H9 (cell line): ENCODE results near the gene PIK3R4. TPM values are rescaled to one million over a fixed set of nuclear protein-coding genes. Genes with fewer than 3 reads are reported as not detected.

ENCODE experiments used
- DNase-seq: peaks from one replicate; pipeline ENCODE4 v3.0.0-alpha.2; 2017
- H2AFZ ChIP-seq: one replicate; pipeline ENCODE4 v1.6.1; 2013; ENCODE audit warnings: mild to moderate bottlenecking, low read length, control low read depth, moderate library complexity
- H2AK5ac ChIP-seq: 2 replicates; pipeline ENCODE4 v1.6.1; 2013; ENCODE audit warnings: low read length, control low read depth, mixed read lengths; ENCODE audit not compliant: insufficient read length
- H2BK120ac ChIP-seq: one replicate; pipeline ENCODE4 v1.6.1; 2013; ENCODE audit warnings: low read depth, mild to moderate bottlenecking, low read length, control low read depth, inconsistent platforms; ENCODE audit not compliant: poor library complexity, severe bottlenecking
- H2BK12ac ChIP-seq: 2 replicates; pipeline ENCODE4 v1.6.1; 2013; ENCODE audit warnings: low read length, control low read depth, mixed read lengths, low read depth; ENCODE audit not compliant: insufficient read length
- H2BK15ac ChIP-seq: 2 replicates; pipeline ENCODE4 v1.6.1; 2013; ENCODE audit warnings: low read depth, low read length, control low read depth
- H2BK20ac ChIP-seq: one replicate; pipeline ENCODE4 v1.6.1; 2013; ENCODE audit warnings: low read depth, mild to moderate bottlenecking, low read length, control low read depth, inconsistent platforms; ENCODE audit not compliant: poor library complexity, severe bottlenecking
- H2BK5ac ChIP-seq: 2 replicates; pipeline ENCODE4 v1.6.1; 2013; ENCODE audit warnings: low read length, control low read depth, mixed read lengths; ENCODE audit not compliant: insufficient read length
- H3K14ac ChIP-seq: 2 replicates; pipeline ENCODE4 v1.6.1; 2013; ENCODE audit warnings: low read length, control low read depth; ENCODE audit not compliant: insufficient read depth
- H3K18ac ChIP-seq: 2 replicates; pipeline ENCODE4 v1.6.1; 2013; ENCODE audit warnings: low read depth, mild to moderate bottlenecking, mixed read lengths, low read length, control low read depth; ENCODE audit not compliant: insufficient read length
- H3K23ac ChIP-seq: 2 replicates; pipeline ENCODE4 v1.6.1; 2013; ENCODE audit warnings: low read length, control low read depth, mixed read lengths, low read depth; ENCODE audit not compliant: insufficient read length
- H3K23me2 ChIP-seq: 2 replicates; pipeline ENCODE4 v1.6.1; 2013; ENCODE audit warnings: low read depth, mild to moderate bottlenecking, mixed read lengths, low read length, control low read depth; ENCODE audit not compliant: insufficient read length, poor library complexity, severe bottlenecking
- H3K27ac ChIP-seq: 2 replicates; pipeline ENCODE4 v1.5.1; 2013; ENCODE audit warnings: low read length, control low read depth, mixed read lengths, low read depth; ENCODE audit not compliant: insufficient read length
- H3K27me3 ChIP-seq: 2 replicates; pipeline ENCODE4 v1.6.1; 2013; ENCODE audit warnings: low read length, control low read depth, inconsistent platforms; ENCODE audit not compliant: insufficient read depth
- H3K4ac ChIP-seq: 2 replicates; pipeline ENCODE4 v1.6.1; 2013; ENCODE audit warnings: low read depth, mild to moderate bottlenecking, control low read depth, inconsistent platforms, low read length, moderate library complexity
- H3K4me1 ChIP-seq: 2 replicates; pipeline ENCODE4 v1.6.1; 2013; ENCODE audit warnings: low read length, control low read depth, inconsistent platforms; ENCODE audit not compliant: insufficient read depth
- H3K4me2 ChIP-seq: 2 replicates; pipeline ENCODE4 v1.6.1; 2013; ENCODE audit warnings: low read length, control low read depth, mixed read lengths; ENCODE audit not compliant: insufficient read length, insufficient read depth
- H3K56ac ChIP-seq: 2 replicates; pipeline ENCODE4 v1.6.1; 2013; ENCODE audit warnings: low read depth, mild to moderate bottlenecking, mixed read lengths, low read length, control low read depth; ENCODE audit not compliant: insufficient read length
- H3K79me1 ChIP-seq: 2 replicates; pipeline ENCODE4 v1.6.1; 2013; ENCODE audit warnings: low read depth, mild to moderate bottlenecking, moderate library complexity, low read length, control low read depth, inconsistent platforms; ENCODE audit not compliant: insufficient read depth, poor library complexity, severe bottlenecking
- H3K79me2 ChIP-seq: 2 replicates; pipeline ENCODE4 v1.6.1; 2013; ENCODE audit warnings: low read length, control low read depth, inconsistent platforms; ENCODE audit not compliant: insufficient read depth
- H3K9ac ChIP-seq: 2 replicates; pipeline ENCODE4 v1.6.1; 2013; ENCODE audit warnings: low read length, control low read depth, mixed read lengths; ENCODE audit not compliant: insufficient read length; ENCODE audit errors: extremely low read depth
- H3K9me3 ChIP-seq: one replicate; pipeline ENCODE4 v1.6.1; 2013; ENCODE audit warnings: low read depth, low read length, inconsistent platforms; ENCODE audit not compliant: control insufficient read depth
- H3T11ph ChIP-seq: one replicate; pipeline ENCODE4 v1.6.1; 2013; ENCODE audit warnings: mild to moderate bottlenecking, low read length, control low read depth, inconsistent platforms
- H4K20me1 ChIP-seq: one replicate; pipeline ENCODE4 v1.6.1; 2013; ENCODE audit not compliant: control insufficient read depth, insufficient read length, insufficient read depth
- H4K5ac ChIP-seq: 2 replicates; pipeline ENCODE4 v1.6.1; 2013; ENCODE audit warnings: low read depth, mild to moderate bottlenecking, mixed read lengths, low read length, control low read depth; ENCODE audit not compliant: insufficient read length
- H4K8ac ChIP-seq: replicated peaks from 2 replicates; pipeline ENCODE4 v1.6.1; 2013; ENCODE audit warnings: low read length, control low read depth, mixed read lengths, low read depth; ENCODE audit not compliant: insufficient read length
- H4K91ac ChIP-seq: 2 replicates; pipeline ENCODE4 v1.6.1; 2013; ENCODE audit warnings: low read depth, mild to moderate bottlenecking, moderate library complexity, mixed read lengths, low read length, control low read depth; ENCODE audit not compliant: insufficient read length
- H3K27ac Mint-ChIP-seq, 3 experiments: 2 replicates in 2 of 3; 3 replicates in 1 of 3; pipeline ENCODE4 v1.8.0; 2020 to 2021; ENCODE audit warnings: mixed read lengths in 3 of 3, mild to moderate bottlenecking in 1 of 3, moderate library complexity in 1 of 3
- H3K27me3 Mint-ChIP-seq: 2 replicates; pipeline ENCODE4 v1.8.0; 2021; ENCODE audit warnings: low read depth, mild to moderate bottlenecking, moderate library complexity, mixed read lengths
- H3K36me3 Mint-ChIP-seq, 3 experiments: 2 replicates in 2 of 3; 3 replicates in 1 of 3; pipeline ENCODE4 v1.8.0; 2020 to 2021; ENCODE audit warnings: low read depth in 3 of 3, mixed read lengths in 3 of 3; ENCODE audit not compliant: insufficient read depth in 1 of 3
- H3K4me1 Mint-ChIP-seq, 2 experiments: 2 replicates each; pipeline ENCODE4 v1.8.0; 2020; ENCODE audit warnings: mixed read lengths in 2 of 2
- H3K4me3 Mint-ChIP-seq, 2 experiments: 2 replicates in 1 of 2; 3 replicates in 1 of 2; pipeline ENCODE4 v1.8.0; 2020 to 2021; ENCODE audit warnings: mild to moderate bottlenecking in 2 of 2, mixed read lengths in 2 of 2, moderate library complexity in 1 of 2
- H3K9me3 Mint-ChIP-seq, 2 experiments: 2 replicates in 1 of 2; 3 replicates in 1 of 2; pipeline ENCODE4 v1.8.0; 2020; ENCODE audit warnings: mild to moderate bottlenecking in 2 of 2, mixed read lengths in 2 of 2, moderate library complexity in 1 of 2
- CTCF ChIP-seq: fragments of 200-600 bp; sonication (generic); conservative IDR thresholded peaks from 3 replicates; pipeline ENCODE4 v1.8.0; 2021; ENCODE audit warnings: antibody characterized with exemption, mild to moderate bottlenecking
- WGBS: extraction: QIAGEN DNeasy Blood & Tissue Kit; methylation state at CpG from one replicate; pipeline ENCODE4 v1.1.7; 2013; ENCODE audit warnings: missing lambda C conversion rate, low lambda C conversion rate, mixed read lengths; ENCODE audit not compliant: insufficient read length; ENCODE audit errors: extremely low coverage; 5-methylcytosine and 5-hydroxymethylcytosine counted together
- total RNA-seq: library from RNA; stranded (reverse); gene quantifications from 2 replicates; pipeline ENCODE4 v1.2.1, GENCODE V29; 2021

The PIK3R4 gene
- total RNA-seq, 1 experiment from 2014 or later: 28.6 TPM

GRCh38 chr3:130693314-130693713 is 53.3 kb downstream of the PIK3R4 start:
- peaks cover 0 to 24% (median 23%) of the 10 kb centered on the region in 3 experiments; a peak in 6 of 7 replicates for H3K36me3 Mint-ChIP-seq
- Histone ChIP-seq H4K91ac (no peak overlapping the region), H3K18ac (no peak overlapping the region), H3T11ph (no peak overlapping the region), H3K56ac (no peak overlapping the region), H3K14ac (no peak overlapping the region), H4K8ac (no peak overlapping the region), H2BK20ac (no peak overlapping the region), H2BK12ac (no peak overlapping the region), H3K4ac (no peak overlapping the region), H2BK5ac (no peak overlapping the region), H3K4me2 (no peak overlapping the region), H2BK15ac (no peak overlapping the region), H3K23ac (no peak overlapping the region), H2BK120ac (no peak overlapping the region), H4K20me1 (no peaks in the 10 kb centered on the region), H2AFZ (no peak overlapping the region), H3K23me2 (no peaks in the 10 kb centered on the region), H3K9me3 (no peaks in the 10 kb centered on the region), H3K9ac (no peak overlapping the region), H3K4me1 (no peaks in the 10 kb centered on the region), H3K79me2 (no peaks in the 10 kb centered on the region), H4K5ac (no peak overlapping the region), H3K27me3 (no peaks in the 10 kb centered on the region), H3K27ac (no peak overlapping the region), H3K79me1 (no peaks in the 10 kb centered on the region), H2AK5ac (no peak overlapping the region)
- no CpG with 5 or more reads among the region's 2 CpGs for WGBS
- H3K27me3 Mint-ChIP-seq: no peaks in the 10 kb centered on the region
- no peaks in the 10 kb centered on the region for H3K9me3 Mint-ChIP-seq
- H3K4me3 Mint-ChIP-seq: no peak overlapping the region
- DNase-seq: no peak
- no peak for TF ChIP-seq CTCF
- no peaks in the 10 kb centered on the region for H3K4me1 Mint-ChIP-seq
- no peak overlapping the region for H3K27ac Mint-ChIP-seq
